GM18858 (cell line): ENCODE measurements around the gene STK10.

Source experiments
- ATAC-seq: cut with Tn5 transposase; IDR thresholded peaks from one replicate; pipeline ENCODE4 v1.9.1; 2021; ENCODE audit not compliant: unreplicated experiment

The STK10 gene

GRCh38 chr5:172059661-172060100, 128.3 kb downstream of the STK10 start:
- no peak for ATAC-seq

GRCh38 chr5:172058088-172058487, 129.9 kb downstream of the STK10 start:
- ATAC-seq = no peak

- ATAC-seq = no peak
Observed at GRCh38 chr5:172055996-172056395, 132.0 kb downstream of the STK10 start.

- no peak for ATAC-seq
Observed at GRCh38 chr5:172055421-172055820, 132.6 kb downstream of the STK10 start.

GRCh38 chr5:172054611-172055153, 133.3 kb downstream of the STK10 start:
- ATAC-seq = no peak

- ATAC-seq = no peak
Observed at GRCh38 chr5:172052450-172053236, 135.4 kb downstream of the STK10 start.

- no peak for ATAC-seq
Observed at GRCh38 chr5:172051643-172052339, 136.2 kb downstream of the STK10 start.

- no peak for ATAC-seq
Observed at GRCh38 chr5:172050080-172050479, 137.9 kb downstream of the STK10 start.

GRCh38 chr5:172049226-172049796, 138.7 kb downstream of the STK10 start:
- no peak for ATAC-seq

GRCh38 chr5:172048539-172049101, 139.4 kb downstream of the STK10 start:
- no peak for ATAC-seq

- ATAC-seq = no peak
Observed at GRCh38 chr5:172048170-172048422, 139.9 kb downstream of the STK10 start.

GRCh38 chr5:172046593-172046992, 141.4 kb downstream of the STK10 start:
- no peak for ATAC-seq

GRCh38 chr5:172045315-172045632, 142.8 kb downstream of the STK10 start:
- ATAC-seq = no peak

- no peak for ATAC-seq
Observed at GRCh38 chr5:172044631-172045314, 143.3 kb downstream of the STK10 start.

GRCh38 chr5:172043865-172044264, 144.2 kb downstream of the STK10 start:
- no peak for ATAC-seq

- no peak for ATAC-seq
Observed at GRCh38 chr5:172042183-172042582, 145.8 kb downstream of the STK10 start.

- ATAC-seq = no peak
Observed at GRCh38 chr5:172038167-172038566, 149.9 kb downstream of the STK10 start.

GRCh38 chr5:172035049-172035448, 153.0 kb downstream of the STK10 start:
- ATAC-seq = peak; percentile 87

- ATAC-seq = no peak
Observed at GRCh38 chr5:172031894-172032461, 156.0 kb downstream of the STK10 start.

GRCh38 chr5:172029876-172030275, 158.1 kb downstream of the STK10 start:
- ATAC-seq = no peak

GRCh38 chr5:172028167-172028566, 159.9 kb downstream of the STK10 start:
- no peak for ATAC-seq
